LNCAP (cell line): ENCODE data around the gene TVP23B.
A peak's percentile ranks its signal among the peaks of the same experiment; 100 is the strongest.
"Not testable (repeated sequence)": the region's sequence is repeated elsewhere in the genome, so short reads cannot be mapped to it uniquely, and the experiment has no call there.

ENCODE experiments used
- CTCF ChIP-seq: fragments of 450-650 bp; IDR thresholded peaks from 2 replicates; pipeline ENCODE4 v1.5.1; 2017; ENCODE audit warnings: mild to moderate bottlenecking

Gene TVP23B

GRCh38 chr17:18780991-18781718, at the start of gene TVP23B:
Gene TVP23B, plus strand, starts transcription at chr17:18781183. Its CDS starts 111 bp downstream, at chr17:18781294.
- TF ChIP-seq CTCF, result not testable (repeated sequence)

GRCh38 chr17:18743699-18744421, 37.1 kb upstream of the TVP23B start, which contains the start of gene FBXW10:
Gene FBXW10, plus strand, starts transcription at chr17:18744054. Its CDS starts 191 bp downstream, at chr17:18744245.
- TF ChIP-seq CTCF, result not testable (repeated sequence)

- TF ChIP-seq CTCF, result no peak
Measured at GRCh38 chr17:18772471-18772870, 8.5 kb upstream of the TVP23B start.

- TF ChIP-seq CTCF, result peak; percentile 70
Measured at GRCh38 chr17:18816489-18817371, 35.7 kb downstream of the TVP23B start.

- TF ChIP-seq CTCF, result no peak
Measured at GRCh38 chr17:18848501-18848900, 67.5 kb downstream of the TVP23B start.

- TF ChIP-seq CTCF, result no peak
Measured at GRCh38 chr17:18850679-18851078, 69.7 kb downstream of the TVP23B start.

GRCh38 chr17:18851201-18851600, 70.2 kb downstream of the TVP23B start:
- no peak for TF ChIP-seq CTCF
